ENCODE results near the gene NUP153.
A peak's percentile ranks its signal among the peaks of the same experiment; 100 is the strongest.

Gene NUP153

GRCh38 chr6:17650656-17651309 is 55.9 kb downstream of the NUP153 start:
- no peak for DNase-seq (ENCODE audit: insufficient read length, low spot score)
- no peak for FAIRE-seq
- no peak for TF ChIP-seq TAF1 (IDR thresholded peaks at IDR 0.05; ENCODE audit: low read depth, low read length)
- no peak for TF ChIP-seq POLR2A (IDR thresholded peaks at IDR 0.05; ENCODE audit: low read depth, low read length)
- TF ChIP-seq PAX5 (IDR thresholded peaks at IDR 0.05; ENCODE audit: insufficient read depth, low read length, severe bottlenecking) = no peak
- TF ChIP-seq SPI1 (IDR thresholded peaks at IDR 0.05; ENCODE audit: low read depth, low read length) = no peak
- TF ChIP-seq POU2F2 (IDR thresholded peaks at IDR 0.05; ENCODE audit: low read depth, low read length) = no peak
- TF ChIP-seq POLR2AphosphoS5 (IDR thresholded peaks at IDR 0.05; ENCODE audit: low read depth, low read length) = no peak

GRCh38 chr6:17648745-17649144 is 58.0 kb downstream of the NUP153 start:
- TF ChIP-seq PAX5 (IDR thresholded peaks at IDR 0.05; ENCODE audit: insufficient read depth, low read length, severe bottlenecking) = no peak
- TF ChIP-seq POLR2AphosphoS5 (IDR thresholded peaks at IDR 0.05; ENCODE audit: low read depth, low read length) = no peak
- no peak for TF ChIP-seq POLR2A (IDR thresholded peaks at IDR 0.05; ENCODE audit: low read depth, low read length)
- TF ChIP-seq SPI1 (IDR thresholded peaks at IDR 0.05; ENCODE audit: low read depth, low read length) = no peak
- no peak for TF ChIP-seq TAF1 (IDR thresholded peaks at IDR 0.05; ENCODE audit: low read depth, low read length)
- no peak for TF ChIP-seq POU2F2 (IDR thresholded peaks at IDR 0.05; ENCODE audit: low read depth, low read length)
- no peak for FAIRE-seq
- DNase-seq (ENCODE audit: insufficient read length, low spot score) = no peak

- TF ChIP-seq POU2F2 (IDR thresholded peaks at IDR 0.05; ENCODE audit: low read depth, low read length) = no peak
- DNase-seq (ENCODE audit: insufficient read length, low spot score) (no peak), FAIRE-seq (no peak)
Measured at GRCh38 chr6:17640477-17640917, 66.2 kb downstream of the NUP153 start.

GRCh38 chr6:17638212-17638715 is 68.5 kb downstream of the NUP153 start:
- TF ChIP-seq POU2F2 (IDR thresholded peaks at IDR 0.05; ENCODE audit: low read depth, low read length) (no peak), TAF1 (IDR thresholded peaks at IDR 0.05; ENCODE audit: low read depth, low read length) (no peak), POLR2A (IDR thresholded peaks at IDR 0.05; ENCODE audit: low read depth, low read length) (no peak), PAX5 (IDR thresholded peaks at IDR 0.05; ENCODE audit: insufficient read depth, low read length, severe bottlenecking) (no peak), POLR2AphosphoS5 (IDR thresholded peaks at IDR 0.05; ENCODE audit: low read depth, low read length) (no peak), SPI1 (IDR thresholded peaks at IDR 0.05; ENCODE audit: low read depth, low read length) (no peak)
- FAIRE-seq (no peak), DNase-seq (ENCODE audit: insufficient read length, low spot score) (no peak)

GRCh38 chr6:17635568-17635967 is 71.2 kb downstream of the NUP153 start:
- FAIRE-seq (no peak), DNase-seq (ENCODE audit: insufficient read length, low spot score) (no peak)
- TF ChIP-seq POU2F2 (IDR thresholded peaks at IDR 0.05; ENCODE audit: low read depth, low read length) (no peak), PAX5 (IDR thresholded peaks at IDR 0.05; ENCODE audit: insufficient read depth, low read length, severe bottlenecking) (no peak), POLR2AphosphoS5 (IDR thresholded peaks at IDR 0.05; ENCODE audit: low read depth, low read length) (no peak), POLR2A (IDR thresholded peaks at IDR 0.05; ENCODE audit: low read depth, low read length) (no peak), SPI1 (IDR thresholded peaks at IDR 0.05; ENCODE audit: low read depth, low read length) (no peak), TAF1 (IDR thresholded peaks at IDR 0.05; ENCODE audit: low read depth, low read length) (no peak)

GRCh38 chr6:17633465-17634188 is 73.1 kb downstream of the NUP153 start:
- DNase-seq (ENCODE audit: insufficient read length, low spot score) (no peak), FAIRE-seq (peak; percentile 60)
- TF ChIP-seq POU2F2 (IDR thresholded peaks at IDR 0.05; ENCODE audit: low read depth, low read length) (no peak), POLR2AphosphoS5 (IDR thresholded peaks at IDR 0.05; ENCODE audit: low read depth, low read length) (no peak), SPI1 (IDR thresholded peaks at IDR 0.05; ENCODE audit: low read depth, low read length) (no peak), POLR2A (IDR thresholded peaks at IDR 0.05; ENCODE audit: low read depth, low read length) (no peak)

- TF ChIP-seq POLR2AphosphoS5 (IDR thresholded peaks at IDR 0.05; ENCODE audit: low read depth, low read length) = no peak
- peak; percentile 50 for FAIRE-seq
Measured at GRCh38 chr6:17632934-17633333, 73.8 kb downstream of the NUP153 start.

GRCh38 chr6:17630511-17631073 is 76.1 kb downstream of the NUP153 start:
- TF ChIP-seq PAX5 (IDR thresholded peaks at IDR 0.05; ENCODE audit: insufficient read depth, low read length, severe bottlenecking) = no peak
- TF ChIP-seq POU2F2 (IDR thresholded peaks at IDR 0.05; ENCODE audit: low read depth, low read length) = no peak
- no peak for TF ChIP-seq SPI1 (IDR thresholded peaks at IDR 0.05; ENCODE audit: low read depth, low read length)
- no peak for TF ChIP-seq POLR2A (IDR thresholded peaks at IDR 0.05; ENCODE audit: low read depth, low read length)
- TF ChIP-seq TAF1 (IDR thresholded peaks at IDR 0.05; ENCODE audit: low read depth, low read length) = no peak
- TF ChIP-seq POLR2AphosphoS5 (IDR thresholded peaks at IDR 0.05; ENCODE audit: low read depth, low read length) = no peak
- DNase-seq (ENCODE audit: insufficient read length, low spot score) (no peak), FAIRE-seq (no peak)

More at GRCh38 chr6:17632934-17633333, 73.8 kb downstream of the NUP153 start:
- no peak for DNase-seq (ENCODE audit: insufficient read length, low spot score)

- no peak for TF ChIP-seq PAX5 (IDR thresholded peaks at IDR 0.05; ENCODE audit: insufficient read depth, low read length, severe bottlenecking)
- no peak for TF ChIP-seq TAF1 (IDR thresholded peaks at IDR 0.05; ENCODE audit: low read depth, low read length)
- no peak for TF ChIP-seq POLR2A (IDR thresholded peaks at IDR 0.05; ENCODE audit: low read depth, low read length)
- TF ChIP-seq POU2F2 (IDR thresholded peaks at IDR 0.05; ENCODE audit: low read depth, low read length) = no peak
- TF ChIP-seq POLR2AphosphoS5 (IDR thresholded peaks at IDR 0.05; ENCODE audit: low read depth, low read length) = no peak
- no peak for TF ChIP-seq SPI1 (IDR thresholded peaks at IDR 0.05; ENCODE audit: low read depth, low read length)
- FAIRE-seq = no peak
- DNase-seq (ENCODE audit: insufficient read length, low spot score) = no peak
Measured at GRCh38 chr6:17629824-17630510, 76.8 kb downstream of the NUP153 start.
